ENCODE results near the gene NABP2.
"Not testable (repeated sequence)": the region's sequence is repeated elsewhere in the genome, so short reads cannot be mapped to it uniquely, and the experiment has no call there.

DNA sequence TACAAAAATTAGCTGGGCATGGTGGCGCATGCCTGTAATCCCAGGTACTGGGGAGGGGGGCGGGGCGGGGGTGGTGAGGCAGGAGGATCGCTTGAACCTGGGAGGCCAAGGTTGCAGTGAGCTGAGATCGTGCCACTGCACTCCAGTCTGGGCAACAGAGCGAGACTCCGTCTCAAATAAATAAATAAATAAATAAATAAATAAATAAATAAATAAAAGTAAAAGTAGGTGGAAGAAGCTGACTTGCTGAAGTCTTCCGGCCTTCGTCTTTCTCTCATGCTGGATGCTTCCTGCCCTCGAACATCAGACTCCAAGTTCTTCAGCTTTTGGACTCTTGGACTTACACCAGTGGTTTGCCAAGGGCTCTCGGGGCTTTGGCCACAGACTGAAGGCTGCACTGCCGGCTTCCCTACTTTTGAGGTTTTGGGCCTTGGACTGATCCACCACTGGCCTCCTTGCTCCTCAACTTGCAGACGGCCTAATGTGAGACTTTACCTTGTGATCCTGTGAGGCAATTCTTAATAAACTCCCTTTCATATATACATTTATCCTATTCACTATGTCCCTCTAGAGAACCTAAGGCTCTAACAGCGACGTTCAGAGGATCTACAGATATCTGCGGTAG, 42.0 kb downstream of the NABP2 start:
- TF ChIP-seq, protein P1, sequence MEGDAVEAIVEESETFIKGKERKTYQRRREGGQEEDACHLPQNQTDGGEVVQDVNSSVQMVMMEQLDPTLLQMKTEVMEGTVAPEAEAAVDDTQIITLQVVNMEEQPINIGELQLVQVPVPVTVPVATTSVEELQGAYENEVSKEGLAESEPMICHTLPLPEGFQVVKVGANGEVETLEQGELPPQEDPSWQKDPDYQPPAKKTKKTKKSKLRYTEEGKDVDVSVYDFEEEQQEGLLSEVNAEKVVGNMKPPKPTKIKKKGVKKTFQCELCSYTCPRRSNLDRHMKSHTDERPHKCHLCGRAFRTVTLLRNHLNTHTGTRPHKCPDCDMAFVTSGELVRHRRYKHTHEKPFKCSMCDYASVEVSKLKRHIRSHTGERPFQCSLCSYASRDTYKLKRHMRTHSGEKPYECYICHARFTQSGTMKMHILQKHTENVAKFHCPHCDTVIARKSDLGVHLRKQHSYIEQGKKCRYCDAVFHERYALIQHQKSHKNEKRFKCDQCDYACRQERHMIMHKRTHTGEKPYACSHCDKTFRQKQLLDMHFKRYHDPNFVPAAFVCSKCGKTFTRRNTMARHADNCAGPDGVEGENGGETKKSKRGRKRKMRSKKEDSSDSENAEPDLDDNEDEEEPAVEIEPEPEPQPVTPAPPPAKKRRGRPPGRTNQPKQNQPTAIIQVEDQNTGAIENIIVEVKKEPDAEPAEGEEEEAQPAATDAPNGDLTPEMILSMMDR (conservative IDR thresholded peaks at IDR 0.05; ENCODE audit: low read depth, low read length) = not testable (repeated sequence)
- not testable (repeated sequence) for TF ChIP-seq EZH2phosphoT487 (IDR thresholded peaks at IDR 0.05; ENCODE audit: borderline replicate concordance, low read length); EZH2 (IDR thresholded peaks at IDR 0.05; ENCODE audit: low read length, unreplicated experiment)

Measured in PC-3 (cell line).